GM19240 (cell line): ENCODE data around the gene IQCE.
"Not testable (repeated sequence)": the region's sequence is repeated elsewhere in the genome, so short reads cannot be mapped to it uniquely, and the experiment has no call there.

Experiments used
- DNase-seq: peaks from one replicate; pipeline ENCODE4 v3.0.0; 2011; ENCODE audit warnings: low spot score; ENCODE audit not compliant: insufficient read length

IQCE gene

GRCh38 chr7:2521341-2521745 is 37.4 kb upstream of the IQCE start:
- no peak for DNase-seq

GRCh38 chr7:2521952-2522591 is 36.7 kb upstream of the IQCE start:
- DNase-seq, result no peak

- no peak for DNase-seq
Observed at GRCh38 chr7:2522780-2523433, 35.9 kb upstream of the IQCE start.

GRCh38 chr7:2523461-2523936 is 35.3 kb upstream of the IQCE start:
- no peak for DNase-seq

GRCh38 chr7:2523941-2524807 is 34.6 kb upstream of the IQCE start:
- DNase-seq, result no peak

- DNase-seq, result no peak
Observed at GRCh38 chr7:2524808-2525657, 33.7 kb upstream of the IQCE start.

GRCh38 chr7:2525658-2526630 is 32.8 kb upstream of the IQCE start:
- no peak for DNase-seq

GRCh38 chr7:2526659-2527504 is 31.9 kb upstream of the IQCE start:
- DNase-seq, result no peak

- no peak for DNase-seq
Observed at GRCh38 chr7:2527505-2528467, 31.0 kb upstream of the IQCE start.

- DNase-seq, result no peak
Observed at GRCh38 chr7:2528481-2529095, 30.2 kb upstream of the IQCE start.

- DNase-seq, result no peak
Observed at GRCh38 chr7:2529161-2530070, 29.4 kb upstream of the IQCE start.

- DNase-seq, result peak; percentile 70
Observed at GRCh38 chr7:2530071-2530987, 28.4 kb upstream of the IQCE start.

GRCh38 chr7:2530994-2531795 is 27.6 kb upstream of the IQCE start:
- DNase-seq, result not testable (repeated sequence)

GRCh38 chr7:2531796-2532110 is 27.0 kb upstream of the IQCE start:
- DNase-seq, result not testable (repeated sequence)
